GM19452 (cell line): ENCODE data around the gene EEF1G.

Source experiments
- ATAC-seq: cut with Tn5 transposase; IDR thresholded peaks from one replicate; pipeline ENCODE4 v1.9.1; 2021; ENCODE audit not compliant: unreplicated experiment

EEF1G gene

DNA sequence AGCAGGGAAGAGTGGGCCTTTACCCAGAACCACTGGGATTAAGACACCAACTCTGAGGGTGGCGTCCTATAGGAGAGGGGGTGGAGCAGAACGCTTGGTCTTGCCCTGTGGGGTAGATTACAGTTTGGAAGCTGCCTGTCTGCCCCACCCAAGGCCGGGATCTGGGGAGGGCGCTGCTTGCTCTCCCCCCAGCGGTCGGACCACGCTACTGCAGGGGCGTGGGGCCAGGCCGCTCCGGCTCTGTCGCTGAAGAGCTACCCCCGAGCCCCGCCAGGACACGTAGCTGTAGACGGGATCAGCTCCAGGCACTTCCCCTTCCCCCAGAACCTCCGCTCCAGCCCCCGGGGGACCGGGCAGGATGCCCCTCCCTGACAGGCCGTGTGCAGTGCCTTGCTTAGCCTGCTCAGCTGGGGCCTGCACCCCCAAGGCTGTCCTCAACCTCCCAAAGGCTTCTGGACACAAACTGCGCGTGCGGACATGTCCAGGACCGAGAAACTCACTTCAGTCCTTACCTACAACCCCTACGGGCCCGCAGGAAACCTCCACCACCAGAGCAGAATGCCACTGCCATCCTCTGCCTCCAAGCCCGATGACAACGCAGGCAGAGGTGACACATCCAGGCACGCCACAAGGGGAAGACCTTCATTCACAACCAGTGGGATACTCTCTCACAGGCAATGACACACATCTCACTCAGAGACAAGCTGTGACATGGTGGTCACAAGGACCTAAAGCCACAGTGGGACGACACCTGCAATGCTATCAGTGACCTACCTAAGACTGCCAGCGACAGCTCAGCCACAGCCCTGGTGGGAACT lies 30.7 kb downstream of the EEF1G start:
- peak; percentile 34 for ATAC-seq

DNA sequence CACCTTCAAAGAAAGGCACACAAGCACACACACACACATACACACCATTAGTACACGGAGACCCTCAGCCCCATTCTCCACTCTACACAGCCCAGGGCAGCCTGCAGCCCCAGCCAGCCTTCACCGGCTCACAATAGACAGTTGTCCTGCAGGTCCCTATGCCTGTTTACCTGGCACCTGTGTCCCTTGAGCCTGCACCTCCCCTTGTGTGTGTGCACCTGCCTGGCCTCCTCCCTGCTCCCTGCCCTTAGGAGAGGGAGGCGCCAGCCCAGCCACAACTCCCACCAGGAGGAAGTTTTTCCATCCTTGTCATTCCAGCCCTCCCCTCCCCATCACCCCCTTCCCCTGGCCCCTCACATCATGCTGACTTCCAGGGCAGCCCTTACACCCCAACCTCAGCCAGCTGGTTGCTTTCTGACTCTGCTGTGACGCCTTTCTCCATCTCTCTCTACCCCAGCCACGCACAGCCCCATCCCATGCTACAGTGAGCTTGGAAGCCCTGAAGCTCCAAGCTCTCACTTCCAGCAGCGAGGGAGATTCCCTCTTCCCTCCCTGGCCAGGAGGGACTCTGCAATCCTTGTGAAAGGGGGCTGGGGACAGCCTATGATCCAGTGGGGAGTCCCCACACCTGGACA lies 31.5 kb downstream of the EEF1G start:
- no peak for ATAC-seq

DNA sequence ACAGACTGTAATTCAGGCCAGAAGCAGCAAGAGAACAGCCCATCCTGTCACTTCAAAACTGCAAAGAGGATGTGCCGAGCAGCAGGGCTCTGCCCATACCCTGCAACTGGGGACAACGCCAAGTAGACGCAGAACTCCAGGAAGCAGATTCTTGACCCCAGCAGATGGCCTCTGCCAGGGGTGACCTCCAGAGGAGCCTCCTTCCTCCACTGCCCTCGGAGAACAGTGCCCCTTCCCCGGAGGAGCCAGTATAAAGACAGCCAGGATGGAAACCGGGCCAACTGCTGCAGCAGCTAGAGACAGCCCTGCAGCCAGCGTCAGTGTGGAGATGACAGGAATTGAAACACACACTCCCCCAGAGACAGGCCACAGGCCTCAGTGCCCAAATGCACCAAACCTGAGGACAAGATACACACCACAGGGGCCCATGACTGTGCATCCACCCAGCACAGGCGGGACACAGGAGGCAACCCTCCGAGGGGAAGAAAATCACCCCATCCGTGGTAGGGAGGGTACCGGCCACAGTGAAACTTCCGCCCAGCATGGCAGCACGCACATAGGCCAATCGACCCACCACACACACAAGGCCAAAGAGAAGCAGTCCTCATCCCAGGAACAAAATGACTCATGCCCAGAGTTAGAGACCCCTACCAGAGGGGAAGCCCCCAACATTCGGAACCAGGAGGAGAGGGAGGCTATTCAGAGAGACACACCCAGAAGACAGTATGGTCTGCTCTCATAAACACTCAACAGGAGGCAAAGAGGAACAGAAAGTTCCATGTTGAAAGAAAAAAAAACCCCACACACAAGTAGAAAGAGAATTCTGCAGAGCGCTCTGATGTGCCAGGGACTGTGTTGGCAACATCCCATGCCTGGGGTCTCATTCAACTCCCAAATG lies 32.6 kb downstream of the EEF1G start:
- peak; percentile 47 for ATAC-seq

DNA sequence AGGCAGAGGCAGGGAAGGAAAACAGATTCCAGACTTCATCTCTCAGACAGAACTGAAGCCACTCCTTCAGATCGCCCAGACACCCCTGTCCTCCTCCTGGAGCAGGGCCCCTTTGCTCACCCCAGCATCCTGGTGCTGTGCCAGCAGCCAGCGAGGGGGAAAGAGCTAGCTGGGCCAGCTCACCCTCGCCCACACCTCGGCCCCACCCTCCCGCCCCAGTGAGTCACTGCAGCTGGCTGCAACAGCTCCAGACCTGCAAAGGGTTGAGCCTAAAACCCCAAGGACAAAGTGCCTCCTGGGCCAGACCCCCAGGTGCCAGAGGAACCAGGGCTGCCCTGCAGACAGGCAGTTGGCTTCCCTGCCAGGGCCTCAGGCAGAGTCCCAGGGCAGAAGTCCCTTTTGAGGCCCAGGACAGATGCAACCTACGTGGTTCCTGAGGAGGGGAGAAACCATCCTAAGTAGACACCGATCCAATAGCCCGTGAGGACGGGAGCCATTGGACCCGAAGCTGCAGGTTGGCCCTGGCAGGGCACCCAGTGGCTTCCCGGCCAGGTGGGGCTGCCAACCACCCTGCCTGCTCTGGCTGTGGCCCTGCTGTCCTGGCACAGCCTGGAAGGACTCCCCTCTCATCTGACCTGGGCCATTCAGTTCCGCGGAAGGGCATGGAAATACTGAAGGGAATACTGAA lies 34.3 kb downstream of the EEF1G start:
- no peak for ATAC-seq

DNA sequence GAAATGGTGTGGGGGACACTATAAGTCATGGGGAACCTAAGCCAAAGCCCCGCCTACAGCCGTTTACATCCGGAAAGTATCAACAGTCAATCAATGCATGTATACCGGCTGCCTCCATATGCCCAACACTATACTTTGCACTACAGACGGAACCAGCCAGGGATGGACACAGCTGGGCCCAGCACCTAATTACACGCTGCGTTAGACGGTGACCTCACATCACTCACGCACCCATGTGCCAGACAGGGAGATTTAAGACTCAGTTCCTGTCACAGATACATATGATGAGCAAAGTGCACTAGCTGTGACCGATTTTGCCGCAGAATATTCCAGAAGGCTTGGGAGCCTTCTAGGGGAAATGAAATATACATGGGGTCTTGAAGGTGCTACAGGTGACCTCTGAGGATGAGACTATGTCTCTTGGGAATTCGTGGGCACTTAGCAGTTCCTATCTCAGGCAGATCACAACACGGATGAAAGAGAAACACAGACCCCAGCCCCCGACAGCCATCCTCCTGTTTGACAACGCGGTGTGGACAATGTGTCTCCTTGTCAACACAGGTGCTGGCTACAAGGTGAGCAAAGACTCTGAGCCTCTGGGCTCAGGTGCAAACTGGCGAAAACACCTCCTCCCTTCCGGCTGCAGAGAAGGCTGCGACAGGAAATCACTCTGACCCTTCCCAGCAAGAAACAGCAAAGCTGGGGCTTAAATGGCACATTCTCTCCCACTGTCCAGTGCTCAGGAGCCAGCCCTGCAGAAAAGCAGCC lies 35.0 kb downstream of the EEF1G start:
- ATAC-seq = no peak

DNA sequence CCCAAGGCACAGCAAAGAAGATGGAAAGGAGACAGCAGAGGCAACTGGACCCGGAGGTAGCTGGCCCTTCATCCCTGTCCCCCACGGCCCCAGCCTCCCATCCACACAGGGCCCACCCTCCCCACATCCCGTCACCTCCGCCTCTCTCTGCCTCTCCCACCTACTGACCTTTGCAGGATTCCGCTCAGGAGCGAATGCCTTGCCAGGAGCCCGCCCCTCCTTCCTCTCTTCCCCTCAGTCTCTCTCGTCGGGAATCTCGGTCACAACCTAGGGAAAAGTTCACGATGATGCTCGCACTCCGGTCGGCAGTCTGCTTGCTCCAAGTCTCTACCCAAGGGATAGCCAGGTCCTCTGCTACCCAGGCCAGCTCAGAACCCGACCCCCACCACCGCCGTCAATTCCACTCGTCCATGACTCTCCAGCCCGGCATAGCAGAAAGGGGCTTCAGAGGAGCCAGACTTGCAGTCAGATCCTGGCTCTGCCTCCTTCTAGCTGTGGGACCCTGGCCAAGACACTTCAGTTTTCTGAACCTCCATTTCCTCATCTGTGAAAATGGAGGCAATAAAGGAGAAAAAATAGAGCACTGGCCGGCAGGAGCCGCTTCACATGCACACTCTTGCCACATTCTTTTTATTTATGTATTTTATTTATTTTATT lies 37.3 kb downstream of the EEF1G start:
- ATAC-seq = no peak

DNA sequence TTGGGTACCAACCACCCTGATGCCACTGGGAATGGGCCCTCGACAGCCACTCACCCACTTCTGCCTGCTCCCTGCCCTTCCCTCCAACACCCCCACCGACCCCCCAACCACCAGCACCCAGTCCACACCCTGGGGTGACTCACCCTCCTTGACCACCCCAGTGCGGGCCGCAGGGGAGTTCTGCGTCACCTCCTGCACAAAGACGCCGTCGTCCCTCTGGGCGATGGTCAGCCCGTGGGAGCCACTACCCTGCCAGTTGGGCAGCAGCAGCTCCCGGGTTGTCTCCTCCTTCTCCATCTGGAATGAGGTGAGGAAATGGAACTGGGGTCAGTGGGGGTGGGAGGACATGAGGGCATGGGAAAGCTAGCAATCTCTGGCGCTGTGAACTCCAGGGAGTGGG lies 37.9 kb downstream of the EEF1G start:
- ATAC-seq = no peak

DNA sequence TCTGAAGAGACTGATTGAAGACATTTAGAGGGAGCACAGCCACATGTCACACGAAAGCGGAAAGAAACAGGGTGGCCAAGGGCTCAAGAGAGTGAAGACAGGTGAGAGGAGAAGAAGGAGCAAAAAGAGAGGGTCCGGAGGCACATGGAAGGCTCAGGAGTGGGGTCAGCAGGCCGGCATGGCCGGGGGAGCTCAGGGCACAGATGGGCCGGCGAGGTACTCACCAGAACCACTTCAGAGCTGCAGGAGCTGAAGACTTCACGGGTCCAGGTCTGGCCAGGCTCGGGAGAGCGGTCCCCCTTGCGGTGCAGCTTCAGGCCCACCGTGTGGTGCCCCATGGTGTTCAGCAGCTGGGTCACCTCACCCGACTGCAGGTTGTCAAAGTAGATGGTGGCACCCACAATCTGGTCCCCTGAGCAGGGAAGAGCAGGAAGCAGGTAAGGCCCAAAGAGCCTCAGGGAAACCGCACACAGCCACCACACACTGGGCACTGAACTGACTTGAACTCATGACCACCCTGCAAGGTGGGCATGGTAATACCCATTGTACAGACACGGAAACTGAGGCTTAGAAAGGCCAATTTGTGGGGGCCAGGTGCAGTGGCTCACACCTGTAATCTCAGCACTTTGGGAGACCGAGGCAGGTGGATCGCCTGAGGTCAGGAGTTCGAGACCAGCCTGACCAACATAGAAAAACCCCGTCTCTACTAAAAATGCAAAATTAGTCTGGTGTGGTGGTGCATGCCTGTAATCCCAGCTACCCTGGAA lies 38.7 kb downstream of the EEF1G start:
- ATAC-seq = no peak

DNA sequence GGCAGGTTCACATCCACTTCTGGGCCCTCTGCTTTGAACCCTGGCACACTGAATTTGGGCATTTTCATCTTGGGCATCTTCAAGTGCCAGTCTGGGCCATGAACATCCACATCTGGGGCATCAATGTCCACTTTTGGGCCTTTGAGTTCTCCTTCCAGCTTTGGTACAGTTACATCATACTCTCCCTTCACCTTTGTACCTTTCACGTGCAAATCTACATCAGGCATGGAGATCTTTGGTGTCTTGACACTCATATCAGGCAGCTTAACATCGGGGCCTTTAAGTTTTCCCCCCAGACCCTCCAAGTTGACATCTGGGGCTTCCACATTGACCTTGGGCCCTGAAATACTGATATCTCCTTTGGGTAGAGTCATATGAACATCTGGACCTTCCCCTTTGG lies 41.6 kb downstream of the EEF1G start:
- ATAC-seq = no peak

DNA sequence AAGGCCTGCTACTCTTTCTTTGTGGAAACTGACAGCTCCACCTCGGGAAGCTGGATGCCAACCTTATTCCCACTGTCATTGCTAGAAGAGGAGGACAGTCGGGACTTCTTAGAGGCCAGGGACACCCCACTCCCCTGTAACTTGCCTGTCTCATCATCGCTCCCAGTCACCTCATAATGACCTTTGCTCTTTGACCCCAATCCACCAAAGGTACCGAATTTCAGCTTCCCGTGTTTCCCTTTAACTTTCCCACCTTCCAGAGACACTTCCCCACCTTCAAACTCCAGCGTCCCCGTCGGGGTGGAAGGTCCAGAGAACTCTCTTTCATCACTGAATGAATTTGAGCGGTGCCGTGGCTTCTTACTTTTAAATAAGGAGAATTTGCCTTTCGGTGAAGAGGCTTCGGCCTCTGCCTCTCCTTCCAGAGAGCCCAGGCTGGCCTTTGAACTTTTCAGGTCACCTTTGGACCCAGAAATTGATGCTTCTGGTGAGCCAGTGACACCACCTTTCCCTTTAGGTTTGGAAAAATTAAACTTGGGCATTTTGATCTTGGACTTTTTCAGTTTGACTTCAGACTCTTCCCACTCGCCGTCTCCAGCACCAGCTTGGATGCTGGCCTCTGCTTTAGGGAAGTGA lies 56.8 kb downstream of the EEF1G start:
- ATAC-seq = no peak

DNA sequence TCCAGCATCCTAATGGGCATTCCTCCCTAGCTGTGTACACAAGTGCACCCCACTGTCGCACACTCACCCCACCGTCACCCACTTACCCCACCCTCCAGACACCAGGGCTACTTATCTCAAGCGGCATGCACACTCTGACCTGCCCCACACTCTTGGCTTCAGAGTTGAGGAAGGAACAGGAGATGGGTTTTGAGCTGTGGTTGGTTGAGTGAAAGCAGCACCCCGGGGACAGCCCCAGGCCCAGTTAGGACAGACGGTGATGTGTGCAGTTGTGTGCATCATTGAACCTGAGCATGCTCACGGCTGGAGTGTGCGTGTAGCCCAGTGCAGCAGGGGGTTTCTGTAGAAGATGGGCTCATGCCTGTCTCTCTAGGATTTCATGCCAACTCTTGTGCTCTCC lies 59.5 kb downstream of the EEF1G start:
- ATAC-seq = no peak

DNA sequence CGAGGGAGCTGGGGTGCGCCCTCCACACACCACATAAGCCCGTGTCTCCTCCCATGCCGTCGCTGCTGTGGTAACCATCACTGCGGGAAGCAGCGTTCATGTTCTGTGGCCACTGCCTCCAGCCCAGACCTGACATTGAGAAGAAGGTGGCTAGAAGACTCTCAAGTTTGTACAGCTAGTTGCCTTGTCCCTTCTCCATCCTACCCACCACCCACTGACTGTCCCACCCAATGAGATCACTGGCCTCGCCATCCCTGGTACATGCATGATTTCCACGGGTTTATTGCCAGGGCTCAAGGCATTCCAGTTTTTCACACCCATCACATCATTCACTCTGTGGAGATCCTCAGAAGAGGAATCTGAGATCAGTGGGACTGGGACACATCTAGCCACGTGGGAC lies 60.1 kb downstream of the EEF1G start:
- ATAC-seq = no peak

DNA sequence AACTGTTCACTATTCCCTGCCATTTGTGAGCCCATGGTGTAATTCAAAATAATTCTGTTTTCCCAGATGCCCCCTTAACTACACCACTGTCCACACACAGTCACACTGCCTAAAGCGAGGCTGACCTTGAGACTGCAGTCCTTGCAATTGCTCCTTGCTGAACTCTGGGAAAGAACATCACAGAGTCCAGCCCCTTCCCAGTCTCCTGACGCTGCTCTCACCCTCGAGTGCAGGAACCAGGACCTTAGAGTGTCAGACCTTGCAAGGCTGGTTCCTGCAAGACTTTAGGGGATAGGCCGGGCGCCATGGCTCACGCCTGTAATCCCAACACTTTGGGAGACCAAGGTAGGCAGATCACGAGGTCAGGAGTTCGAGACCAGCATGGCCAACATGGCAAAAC lies 60.7 kb downstream of the EEF1G start:
- ATAC-seq = no peak
